PC-3 (cell line): ENCODE results near the gene STRN3. TPM values are rescaled to one million over a fixed set of nuclear protein-coding genes. Genes with fewer than 3 reads are reported as not detected.

Experiments used
- ATAC-seq: fragments of 200-7000 bp; cut with Tn5 transposase; 2 replicates; pipeline ENCODE4 v1.9.1; 2020; ENCODE audit warnings: mild to moderate bottlenecking, moderate library complexity
- BruUV-seq: library from RNA; stranded (reverse); fragments of 400-500 nt; replicated peaks from 2 replicates; lab custom pipeline; 2021; lab: Mats Ljungman, UMichigan
- CTCF ChIA-PET: fragments of 300-600 bp; sonication (Branson Sonifier 250); formaldehyde crosslinking; loops from one replicate; lab custom pipeline; 2022; ENCODE audit warnings: antibody characterized with exemption; lab: Charles Lee
- POLR2A ChIA-PET: fragments of 300-600 bp; sonication (Branson Sonifier 250); formaldehyde crosslinking; loops from one replicate; lab custom pipeline; 2022; ENCODE audit warnings: antibody characterized with exemption; ENCODE audit not compliant: unreplicated experiment; lab: Charles Lee
- DNase-seq: peaks from one replicate; pipeline ENCODE4 v3.0.0-alpha.2; 2015
- H2AFZ ChIP-seq: fragments of 300-600 bp; sonication (generic); 2 replicates; pipeline ENCODE4 v1.6.0; 2016; ENCODE audit warnings: antibody characterized with exemption, low read length
- H3F3A ChIP-seq: fragments of 300-600 bp; sonication (generic); one replicate; pipeline ENCODE4 v1.6.0; 2017; ENCODE audit warnings: antibody characterized with exemption, low read length, control low read depth, mild to moderate bottlenecking; ENCODE audit not compliant: unreplicated experiment
- H3K27ac ChIP-seq: fragments of 300-600 bp; sonication (generic); 2 replicates; pipeline ENCODE4 v1.5.1; 2016; ENCODE audit warnings: mild to moderate bottlenecking, low read length
- H3K27me3 ChIP-seq: fragments of 300-600 bp; sonication (generic); 2 replicates; pipeline ENCODE4 v1.6.1; 2016; ENCODE audit warnings: low read length, mixed read lengths
- H3K36me3 ChIP-seq: fragments of 300-600 bp; sonication (generic); 2 replicates; pipeline ENCODE4 v1.6.1; 2016; ENCODE audit warnings: low read depth, mixed run types, low read length, mixed read lengths
- H3K4me1 ChIP-seq: fragments of 300-600 bp; sonication (generic); 2 replicates; pipeline ENCODE4 v1.5.1; 2016; ENCODE audit warnings: low read length; ENCODE audit not compliant: insufficient read depth
- H3K4me2 ChIP-seq: fragments of 300-600 bp; sonication (generic); 2 replicates; pipeline ENCODE4 v1.6.0; 2016; ENCODE audit warnings: low read length
- H3K4me3 ChIP-seq: fragments of 300-600 bp; sonication (generic); 2 replicates; pipeline ENCODE4 v1.5.1; 2016; ENCODE audit warnings: mild to moderate bottlenecking, low read length, mixed read lengths
- H3K79me2 ChIP-seq: fragments of 300-600 bp; sonication (generic); 2 replicates; pipeline ENCODE4 v1.6.1; 2017; ENCODE audit warnings: low read length, mixed read lengths
- H3K9ac ChIP-seq: fragments of 300-600 bp; sonication (generic); 2 replicates; pipeline ENCODE4 v1.6.0; 2016; ENCODE audit warnings: mild to moderate bottlenecking, low read length
- H3K9me2 ChIP-seq: fragments of 300-600 bp; sonication (generic); replicated peaks from 2 replicates; pipeline ENCODE4 v1.6.1; 2016; ENCODE audit warnings: mixed run types, low read length, mixed read lengths
- H3K9me3 ChIP-seq: fragments of 300-600 bp; sonication (generic); 2 replicates; pipeline ENCODE4 v1.6.1; 2016; ENCODE audit warnings: low read length, mixed read lengths
- H4K20me1 ChIP-seq: fragments of 300-600 bp; sonication (generic); 2 replicates; pipeline ENCODE4 v1.6.1; 2016; ENCODE audit warnings: low read length, mixed read lengths
- EZH2 ChIP-seq: fragments of 300-600 bp; sonication (generic); IDR thresholded peaks from one replicate; pipeline ENCODE4 v1.6.1; 2017; ENCODE audit warnings: antibody characterized with exemption, mild to moderate bottlenecking, low read length; ENCODE audit not compliant: unreplicated experiment
- EZH2phosphoT487 ChIP-seq: fragments of 300-600 bp; sonication (generic); IDR thresholded peaks from 2 replicates; pipeline ENCODE4 v1.6.1; 2018; ENCODE audit warnings: mild to moderate bottlenecking, antibody characterized with exemption, low read length, borderline replicate concordance
- intact Hi-C: fragments of 100-400 bp; cut with micrococcal nuclease; formaldehyde crosslinking; loops from 2 replicates; pipeline ENCODE4 v1.9.0; 2023
- total RNA-seq: library from RNA; depleted of rRNA; stranded (reverse); fragments of >200 nt; gene quantifications from 2 replicates; pipeline ENCODE4 v1.2.3, GENCODE V29; 2014
- TF ChIP-seq, protein P1 (sequence below): fragments of 300-600 bp; sonication (generic); conservative IDR thresholded peaks from 2 replicates; pipeline ENCODE4 v1.5.1; 2017; ENCODE audit warnings: antibody characterized with exemption, low read depth, mild to moderate bottlenecking, low read length

STRN3 gene
- total RNA-seq, 1 experiment from 2014 or later, result 41.4 TPM

GRCh38 chr14:30854492-30854891 lies 171.7 kb downstream of the STRN3 start:
- H3K4me2 ChIP-seq, result no peak overlapping the region
- no peaks in the 10 kb centered on the region; the same call in 1 of the 2 replicates for H3K9me2 ChIP-seq
- H3K27me3 ChIP-seq, result peaks cover 4% of the 10 kb centered on the region; the same call in 1 of the 2 replicates
- no TSS peak for BruUV-seq
- no peak overlapping the region for H3K9ac ChIP-seq
- H3K27ac ChIP-seq, result no peak overlapping the region
- ATAC-seq (peak; percentile 83), DNase-seq (peak; percentile 52)
- POLR2A ChIA-PET, result interaction anchor here (0.6 kb wide), 2 partner anchors 47 to 102 kb away, joined by 3 to 4 read pairs; no protein-coding TSS in a partner anchor
- no peaks in the 10 kb centered on the region for H3F3A ChIP-seq
- no peaks in the 10 kb centered on the region for H4K20me1 ChIP-seq
- CTCF ChIA-PET, result no interaction called here
- no peaks in the 10 kb centered on the region for H3K79me2 ChIP-seq
- TF ChIP-seq EZH2, result no peak
- TF ChIP-seq, protein P1, sequence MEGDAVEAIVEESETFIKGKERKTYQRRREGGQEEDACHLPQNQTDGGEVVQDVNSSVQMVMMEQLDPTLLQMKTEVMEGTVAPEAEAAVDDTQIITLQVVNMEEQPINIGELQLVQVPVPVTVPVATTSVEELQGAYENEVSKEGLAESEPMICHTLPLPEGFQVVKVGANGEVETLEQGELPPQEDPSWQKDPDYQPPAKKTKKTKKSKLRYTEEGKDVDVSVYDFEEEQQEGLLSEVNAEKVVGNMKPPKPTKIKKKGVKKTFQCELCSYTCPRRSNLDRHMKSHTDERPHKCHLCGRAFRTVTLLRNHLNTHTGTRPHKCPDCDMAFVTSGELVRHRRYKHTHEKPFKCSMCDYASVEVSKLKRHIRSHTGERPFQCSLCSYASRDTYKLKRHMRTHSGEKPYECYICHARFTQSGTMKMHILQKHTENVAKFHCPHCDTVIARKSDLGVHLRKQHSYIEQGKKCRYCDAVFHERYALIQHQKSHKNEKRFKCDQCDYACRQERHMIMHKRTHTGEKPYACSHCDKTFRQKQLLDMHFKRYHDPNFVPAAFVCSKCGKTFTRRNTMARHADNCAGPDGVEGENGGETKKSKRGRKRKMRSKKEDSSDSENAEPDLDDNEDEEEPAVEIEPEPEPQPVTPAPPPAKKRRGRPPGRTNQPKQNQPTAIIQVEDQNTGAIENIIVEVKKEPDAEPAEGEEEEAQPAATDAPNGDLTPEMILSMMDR, result no peak
- no peak for TF ChIP-seq EZH2phosphoT487
- intact Hi-C loops, result no loop called here
- H3K36me3 ChIP-seq, result no peaks in the 10 kb centered on the region
- H2AFZ ChIP-seq, result no peak overlapping the region
- H3K4me3 ChIP-seq, result no peak overlapping the region
- no peaks in the 10 kb centered on the region for H3K4me1 ChIP-seq
- H3K9me3 ChIP-seq, result no peaks in the 10 kb centered on the region

DNA sequence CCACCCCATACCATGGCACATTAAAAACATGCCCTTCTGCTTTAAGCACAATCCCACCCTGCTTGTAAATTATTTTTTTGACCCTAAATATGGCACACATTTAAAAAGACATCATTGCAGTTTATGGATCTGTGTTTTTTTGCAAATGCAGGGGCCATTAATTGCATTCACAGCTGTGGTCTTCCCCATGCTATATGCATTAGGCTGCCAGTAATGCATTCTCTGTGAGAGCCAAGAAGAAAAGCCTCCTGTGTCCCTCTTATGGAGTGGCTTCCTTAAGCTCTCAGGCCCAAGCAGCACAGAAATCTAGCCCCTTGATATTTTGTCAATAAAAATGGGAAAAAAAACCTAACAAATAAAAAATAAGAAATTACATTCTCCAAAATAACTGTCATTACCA lies 172.2 kb downstream of the STRN3 start:
- no peaks in the 10 kb centered on the region for H3K9me3 ChIP-seq
- no peak overlapping the region for H3K4me3 ChIP-seq
- ChIA-PET POLR2A (no interaction called here), CTCF (no interaction called here)
- H3K79me2 ChIP-seq, result no peaks in the 10 kb centered on the region
- TF ChIP-seq EZH2, result no peak
- TF ChIP-seq, protein P1, result no peak
- TF ChIP-seq EZH2phosphoT487, result no peak
- H3K27ac ChIP-seq, result no peak overlapping the region
- H3K27me3 ChIP-seq, result peaks cover 9% of the 10 kb centered on the region; the same call in 1 of the 2 replicates
- H3K9me2 ChIP-seq, result no peaks in the 10 kb centered on the region; the same call in 1 of the 2 replicates
- no peaks in the 10 kb centered on the region for H4K20me1 ChIP-seq
- DNase-seq (no peak), ATAC-seq (no peak)
- no peaks in the 10 kb centered on the region for H3K36me3 ChIP-seq
- intact Hi-C loops, result no loop called here
- no peaks in the 10 kb centered on the region for H3K4me1 ChIP-seq
- BruUV-seq, result no TSS peak
- no peak overlapping the region for H3K9ac ChIP-seq
- H3F3A ChIP-seq, result no peaks in the 10 kb centered on the region
- no peak overlapping the region for H2AFZ ChIP-seq
- no peak overlapping the region for H3K4me2 ChIP-seq

DNA sequence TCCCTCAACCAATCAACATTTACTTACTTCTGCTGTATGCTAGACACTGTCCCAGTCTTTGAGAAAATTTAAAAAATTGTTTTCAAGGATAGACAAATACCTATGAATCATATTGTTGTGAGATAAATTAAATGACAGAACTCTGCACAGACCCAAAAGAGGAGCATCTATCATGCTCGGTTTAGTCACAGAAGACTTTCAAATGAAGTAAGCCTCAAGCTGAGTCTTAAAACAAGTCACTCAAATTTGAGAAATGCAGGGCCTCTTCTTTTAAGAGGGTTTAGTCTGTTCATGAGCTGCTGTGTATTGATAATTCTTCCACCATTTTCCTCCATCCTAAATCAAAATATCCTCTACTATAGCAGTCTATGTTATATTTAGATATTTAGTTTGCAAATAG lies 176.2 kb downstream of the STRN3 start:
- no peak for DNase-seq
- H3K36me3 ChIP-seq, result no peaks in the 10 kb centered on the region
- no peaks in the 10 kb centered on the region for H4K20me1 ChIP-seq
- no peak overlapping the region for H2AFZ ChIP-seq
- no peaks in the 10 kb centered on the region for H3K4me1 ChIP-seq
- ChIA-PET POLR2A (no interaction called here), CTCF (no interaction called here)
- peaks cover 18% of the 10 kb centered on the region for H3K27me3 ChIP-seq
- TF ChIP-seq, protein P1, result no peak
- TF ChIP-seq EZH2, result no peak
- TF ChIP-seq EZH2phosphoT487, result no peak
- ATAC-seq, result no peak
- H3K9me3 ChIP-seq, result no peaks in the 10 kb centered on the region
- no peak overlapping the region for H3K9ac ChIP-seq
- no peaks in the 10 kb centered on the region for H3K79me2 ChIP-seq
- intact Hi-C loops, result no loop called here
- no peak overlapping the region for H3K4me3 ChIP-seq
- BruUV-seq, result no TSS peak
- H3K27ac ChIP-seq, result no peak overlapping the region
- H3K4me2 ChIP-seq, result no peak overlapping the region
- no peaks in the 10 kb centered on the region; the same call in 1 of the 2 replicates for H3K9me2 ChIP-seq
- no peaks in the 10 kb centered on the region for H3F3A ChIP-seq
